ENCODE data around the gene RAP1GAP2.
"Not testable (repeated sequence)": the region's sequence is repeated elsewhere in the genome, so short reads cannot be mapped to it uniquely, and the experiment has no call there.

Gene RAP1GAP2

GRCh38 chr17:2815781-2816185 is 19.5 kb downstream of the RAP1GAP2 start:
- DNase-seq = no peak

GRCh38 chr17:2816688-2817087 is 20.4 kb downstream of the RAP1GAP2 start:
- DNase-seq = no peak

GRCh38 chr17:2819294-2819693 is 23.1 kb downstream of the RAP1GAP2 start:
- not testable (repeated sequence) for DNase-seq

GRCh38 chr17:2819921-2820501 is 23.8 kb downstream of the RAP1GAP2 start:
- no peak for DNase-seq

- DNase-seq = no peak
Observed at GRCh38 chr17:2821868-2822267, 25.6 kb downstream of the RAP1GAP2 start.

- DNase-seq = no peak
Observed at GRCh38 chr17:2822358-2822757, 26.1 kb downstream of the RAP1GAP2 start.

- DNase-seq = no peak
Observed at GRCh38 chr17:2825253-2825970, 29.2 kb downstream of the RAP1GAP2 start.

GRCh38 chr17:2828397-2829038 is 32.3 kb downstream of the RAP1GAP2 start:
- no peak for DNase-seq

GRCh38 chr17:2830678-2831077 is 34.4 kb downstream of the RAP1GAP2 start:
- no peak for DNase-seq

GRCh38 chr17:2835780-2836179 is 39.5 kb downstream of the RAP1GAP2 start:
- DNase-seq = no peak

- no peak for DNase-seq
Observed at GRCh38 chr17:2837147-2837561, 40.9 kb downstream of the RAP1GAP2 start.

GRCh38 chr17:2841606-2842005 is 45.4 kb downstream of the RAP1GAP2 start:
- DNase-seq = no peak

GRCh38 chr17:2842464-2842863 is 46.2 kb downstream of the RAP1GAP2 start:
- no peak for DNase-seq

GRCh38 chr17:2844416-2844815 is 48.2 kb downstream of the RAP1GAP2 start:
- no peak for DNase-seq

GRCh38 chr17:2847381-2848333 is 51.4 kb downstream of the RAP1GAP2 start:
- DNase-seq = no peak

GRCh38 chr17:2849327-2849670 is 53.1 kb downstream of the RAP1GAP2 start:
- DNase-seq = no peak

GRCh38 chr17:2850991-2851390 is 54.8 kb downstream of the RAP1GAP2 start:
- DNase-seq = no peak

- DNase-seq = no peak
Observed at GRCh38 chr17:2851615-2852014, 55.4 kb downstream of the RAP1GAP2 start.

- no peak for DNase-seq
Observed at GRCh38 chr17:2852221-2852620, 56.0 kb downstream of the RAP1GAP2 start.

- DNase-seq = no peak
Observed at GRCh38 chr17:2852729-2853282, 56.6 kb downstream of the RAP1GAP2 start.

GRCh38 chr17:2853283-2854142 is 57.3 kb downstream of the RAP1GAP2 start:
- no peak for DNase-seq
